HepG2 (cell line): ENCODE results near the gene MPC1L. TPM values are rescaled to one million over a fixed set of nuclear protein-coding genes. Genes with fewer than 3 reads are reported as not detected.

Source experiments
- CTCF ChIP-seq: sonication (generic); formaldehyde crosslinking; IDR thresholded peaks from 2 replicates; pipeline ENCODE4 v1.5.0; 2020; ENCODE audit warnings: mild to moderate bottlenecking, missing genetic modification reagents, moderate library complexity
- DPF2 ChIP-seq: sonication (generic); formaldehyde crosslinking; IDR thresholded peaks from 2 replicates; pipeline ENCODE4 v1.4.0; 2020; ENCODE audit warnings: mild to moderate bottlenecking, low read depth, missing genetic modification reagents, borderline replicate concordance
- ETV5 ChIP-seq: IDR thresholded peaks from 2 replicates; pipeline ENCODE4 v1.6.1; 2018; ENCODE audit warnings: missing biosample characterization, missing genetic modification reagents, inconsistent platforms, borderline replicate concordance
- GATA4 ChIP-seq: sonication (generic); IDR thresholded peaks from 2 replicates; pipeline ENCODE4 v1.6.1; 2016; ENCODE audit warnings: antibody characterized with exemption, low read depth, borderline replicate concordance
- HOXA7 ChIP-seq: sonication (generic); formaldehyde crosslinking; IDR thresholded peaks from 2 replicates; pipeline ENCODE4 v1.8.1; 2022; ENCODE audit warnings: mild to moderate bottlenecking, missing genetic modification reagents, moderate library complexity
- MXI1 ChIP-seq: IDR thresholded peaks from 3 replicates; pipeline ENCODE4 v1.6.1; 2012; ENCODE audit warnings: low read depth, low read length, inconsistent platforms, borderline replicate concordance
- PCBP2 ChIP-seq: fragments of 200-400 bp; formaldehyde crosslinking; optimal IDR thresholded peaks from 2 replicates; pipeline ENCODE3; 2018; ENCODE audit warnings: low read length, low read depth; ENCODE audit not compliant: poor library complexity, severe bottlenecking
- POLR2G ChIP-seq: fragments of 200-400 bp; formaldehyde crosslinking; IDR thresholded peaks from 2 replicates; pipeline ENCODE4 v1.6.1; 2018; ENCODE audit warnings: mild to moderate bottlenecking, low read depth, low read length, moderate library complexity
- SALL2 ChIP-seq: sonication (generic); formaldehyde crosslinking; IDR thresholded peaks from 2 replicates; pipeline ENCODE4 v1.8.1; 2023; ENCODE audit warnings: mild to moderate bottlenecking, missing genetic modification reagents, inconsistent platforms
- SMARCE1 ChIP-seq: fragments of 450-650 bp; IDR thresholded peaks from 2 replicates; pipeline ENCODE4 v1.6.1; 2017; ENCODE audit warnings: borderline replicate concordance
- TAF1 ChIP-seq: sonication (generic); formaldehyde crosslinking; IDR thresholded peaks from 2 replicates; pipeline ENCODE4 v1.4.0; 2020; ENCODE audit warnings: missing genetic modification reagents
- ZBTB1 ChIP-seq: sonication (generic); formaldehyde crosslinking; IDR thresholded peaks from 2 replicates; pipeline ENCODE4 v1.4.0; 2020; ENCODE audit warnings: missing genetic modification reagents, borderline replicate concordance
- ZNF207 ChIP-seq: fragments of 450-650 bp; IDR thresholded peaks from 2 replicates; pipeline ENCODE4 v1.6.1; 2016; ENCODE audit warnings: antibody characterized with exemption, borderline replicate concordance
- ZNF329 ChIP-seq: sonication (generic); formaldehyde crosslinking; IDR thresholded peaks from 2 replicates; pipeline ENCODE4 v1.9.0; 2021; ENCODE audit warnings: low read depth, mild to moderate bottlenecking, missing genetic modification reagents
- ZNF446 ChIP-seq: sonication (generic); formaldehyde crosslinking; IDR thresholded peaks from 2 replicates; pipeline ENCODE4 v1.5.0; 2020; ENCODE audit warnings: mild to moderate bottlenecking, missing genetic modification reagents
- ZNF574 ChIP-seq: sonication (generic); formaldehyde crosslinking; IDR thresholded peaks from 2 replicates; pipeline ENCODE4 v1.4.0; 2020; ENCODE audit warnings: missing genetic modification reagents
- polyA plus RNA-seq, 8 experiments: library from polyadenylated mRNA; depleted of rRNA in 3 of 8; stranded (reverse) in 7 of 8; unstranded in 1 of 8; fragments of >200 nt; fragmentation: Illumina TruSeq in 4 of 8; extraction: Trizol in 4 of 8; gene quantifications; 2 replicates each; pipeline versions ENCODE4 v1.2.1 to v1.2.3, GENCODE V29; 2011 to 2016; ENCODE audit warnings: low read depth in 4 of 8, missing spikeins in 1 of 8, mixed read lengths in 1 of 8; ENCODE audit not compliant: insufficient read depth in 1 of 8
- total RNA-seq, 5 experiments: library from RNA; depleted of rRNA; stranded (reverse); fragments of >200 nt; fragmentation: Illumina TruSeq; extraction: Trizol; gene quantifications; 2 replicates each; pipeline ENCODE4 v1.2.3, GENCODE V29; 2016; ENCODE audit warnings: low read depth in 1 of 5
- TF ChIP-seq, protein P1 (sequence below): sonication (generic); formaldehyde crosslinking; IDR thresholded peaks from 2 replicates; pipeline ENCODE4 v1.5.1; 2020; ENCODE audit warnings: mild to moderate bottlenecking, missing genetic modification reagents, moderate library complexity
- TF ChIP-seq, protein P2 (sequence below): sonication (generic); formaldehyde crosslinking; conservative IDR thresholded peaks from 2 replicates; pipeline ENCODE4 v1.8.0; 2022; ENCODE audit warnings: mild to moderate bottlenecking, moderate library complexity, missing genetic modification reagents

MPC1L gene
- total and polyA plus RNA-seq, 2 of the 13 experiments (the other 11 are each of a cell fraction or from before 2014, with no cell fraction given) = not detected

GRCh38 chrX:40580537-40581335, 42.5 kb upstream of the MPC1L start, which contains the start of gene ATP6AP2 (continued):
- TF ChIP-seq HOXA7 (CRISPR knock-in tag) (no peak), SALL2 (CRISPR knock-in tag) (no peak), ETV5 (CRISPR knock-in tag) (peak; percentile 40; the same call in 1 of the 2 replicates), MXI1 (0 out of 3 replicates have a peak, but pooled peaks have one; percentile 14), ZNF574 (CRISPR knock-in tag) (peak; percentile 35; the same call in 1 of the 2 replicates), TAF1 (CRISPR knock-in tag) (peak; percentile 60; the same call in 1 of the 2 replicates), CTCF (CRISPR knock-in tag) (no peak), ZNF446 (CRISPR knock-in tag) (no peak), ZBTB1 (CRISPR knock-in tag) (no peak), SMARCE1 (no peak), POLR2G (peak; percentile 67), PCBP2 (no peak), GATA4 (no peak), ZNF207 (no peak), ZNF329 (CRISPR knock-in tag) (no peak), DPF2 (CRISPR knock-in tag) (no peak)
- TF ChIP-seq, protein P1, sequence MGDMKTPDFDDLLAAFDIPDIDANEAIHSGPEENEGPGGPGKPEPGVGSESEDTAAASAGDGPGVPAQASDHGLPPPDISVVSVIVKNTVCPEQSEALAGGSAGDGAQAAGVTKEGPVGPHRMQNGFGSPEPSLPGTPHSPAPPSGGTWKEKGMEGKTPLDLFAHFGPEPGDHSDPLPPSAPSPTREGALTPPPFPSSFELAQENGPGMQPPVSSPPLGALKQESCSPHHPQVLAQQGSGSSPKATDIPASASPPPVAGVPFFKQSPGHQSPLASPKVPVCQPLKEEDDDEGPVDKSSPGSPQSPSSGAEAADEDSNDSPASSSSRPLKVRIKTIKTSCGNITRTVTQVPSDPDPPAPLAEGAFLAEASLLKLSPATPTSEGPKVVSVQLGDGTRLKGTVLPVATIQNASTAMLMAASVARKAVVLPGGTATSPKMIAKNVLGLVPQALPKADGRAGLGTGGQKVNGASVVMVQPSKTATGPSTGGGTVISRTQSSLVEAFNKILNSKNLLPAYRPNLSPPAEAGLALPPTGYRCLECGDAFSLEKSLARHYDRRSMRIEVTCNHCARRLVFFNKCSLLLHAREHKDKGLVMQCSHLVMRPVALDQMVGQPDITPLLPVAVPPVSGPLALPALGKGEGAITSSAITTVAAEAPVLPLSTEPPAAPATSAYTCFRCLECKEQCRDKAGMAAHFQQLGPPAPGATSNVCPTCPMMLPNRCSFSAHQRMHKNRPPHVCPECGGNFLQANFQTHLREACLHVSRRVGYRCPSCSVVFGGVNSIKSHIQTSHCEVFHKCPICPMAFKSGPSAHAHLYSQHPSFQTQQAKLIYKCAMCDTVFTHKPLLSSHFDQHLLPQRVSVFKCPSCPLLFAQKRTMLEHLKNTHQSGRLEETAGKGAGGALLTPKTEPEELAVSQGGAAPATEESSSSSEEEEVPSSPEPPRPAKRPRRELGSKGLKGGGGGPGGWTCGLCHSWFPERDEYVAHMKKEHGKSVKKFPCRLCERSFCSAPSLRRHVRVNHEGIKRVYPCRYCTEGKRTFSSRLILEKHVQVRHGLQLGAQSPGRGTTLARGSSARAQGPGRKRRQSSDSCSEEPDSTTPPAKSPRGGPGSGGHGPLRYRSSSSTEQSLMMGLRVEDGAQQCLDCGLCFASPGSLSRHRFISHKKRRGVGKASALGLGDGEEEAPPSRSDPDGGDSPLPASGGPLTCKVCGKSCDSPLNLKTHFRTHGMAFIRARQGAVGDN = peak; percentile 61
- TF ChIP-seq, protein P2, sequence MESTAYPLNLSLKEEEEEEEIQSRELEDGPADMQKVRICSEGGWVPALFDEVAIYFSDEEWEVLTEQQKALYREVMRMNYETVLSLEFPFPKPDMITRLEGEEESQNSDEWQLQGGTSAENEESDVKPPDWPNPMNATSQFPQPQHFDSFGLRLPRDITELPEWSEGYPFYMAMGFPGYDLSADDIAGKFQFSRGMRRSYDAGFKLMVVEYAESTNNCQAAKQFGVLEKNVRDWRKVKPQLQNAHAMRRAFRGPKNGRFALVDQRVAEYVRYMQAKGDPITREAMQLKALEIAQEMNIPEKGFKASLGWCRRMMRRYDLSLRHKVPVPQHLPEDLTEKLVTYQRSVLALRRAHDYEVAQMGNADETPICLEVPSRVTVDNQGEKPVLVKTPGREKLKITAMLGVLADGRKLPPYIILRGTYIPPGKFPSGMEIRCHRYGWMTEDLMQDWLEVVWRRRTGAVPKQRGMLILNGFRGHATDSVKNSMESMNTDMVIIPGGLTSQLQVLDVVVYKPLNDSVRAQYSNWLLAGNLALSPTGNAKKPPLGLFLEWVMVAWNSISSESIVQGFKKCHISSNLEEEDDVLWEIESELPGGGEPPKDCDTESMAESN = no peak
